A549 (cell line): ENCODE data around the gene SRSF10.

Experiments used
- CTCF ChIP-seq: fragments of >200 bp; sonication (Bioruptor Twin); formaldehyde crosslinking; IDR thresholded peaks from 3 replicates; pipeline ENCODE4 v1.5.1; 2016
- EHMT2 ChIP-seq: fragments of 200-600 bp; sonication (generic); IDR thresholded peaks from 2 replicates; pipeline ENCODE4 v1.6.1; 2016; ENCODE audit warnings: antibody characterized with exemption, low read depth, mild to moderate bottlenecking, moderate library complexity
- JUN ChIP-seq, 2 experiments: fragments of >200 bp; sonication (Bioruptor Twin); formaldehyde crosslinking; IDR thresholded peaks; 2 replicates in 1 of 2; 3 replicates in 1 of 2; pipeline ENCODE4 v1.6.1; 2016 to 2017
- JUNB ChIP-seq: fragments of >200 bp; sonication (Bioruptor Twin); formaldehyde crosslinking; IDR thresholded peaks from 2 replicates; pipeline ENCODE4 v1.6.1; 2016
- TF ChIP-seq, protein P1 (sequence below): fragments of 250-450 bp; sonication (Bioruptor Pico); IDR thresholded peaks from 2 replicates; pipeline ENCODE4 v1.5.0; 2021; ENCODE audit warnings: mild to moderate bottlenecking, moderate library complexity, borderline replicate concordance
- TF ChIP-seq, protein P2 (sequence below): fragments of 200-600 bp; sonication (generic); IDR thresholded peaks from 2 replicates; pipeline ENCODE4 v1.6.1; 2016; ENCODE audit warnings: antibody characterized with exemption, mild to moderate bottlenecking, moderate library complexity

- TF ChIP-seq, protein P1, sequence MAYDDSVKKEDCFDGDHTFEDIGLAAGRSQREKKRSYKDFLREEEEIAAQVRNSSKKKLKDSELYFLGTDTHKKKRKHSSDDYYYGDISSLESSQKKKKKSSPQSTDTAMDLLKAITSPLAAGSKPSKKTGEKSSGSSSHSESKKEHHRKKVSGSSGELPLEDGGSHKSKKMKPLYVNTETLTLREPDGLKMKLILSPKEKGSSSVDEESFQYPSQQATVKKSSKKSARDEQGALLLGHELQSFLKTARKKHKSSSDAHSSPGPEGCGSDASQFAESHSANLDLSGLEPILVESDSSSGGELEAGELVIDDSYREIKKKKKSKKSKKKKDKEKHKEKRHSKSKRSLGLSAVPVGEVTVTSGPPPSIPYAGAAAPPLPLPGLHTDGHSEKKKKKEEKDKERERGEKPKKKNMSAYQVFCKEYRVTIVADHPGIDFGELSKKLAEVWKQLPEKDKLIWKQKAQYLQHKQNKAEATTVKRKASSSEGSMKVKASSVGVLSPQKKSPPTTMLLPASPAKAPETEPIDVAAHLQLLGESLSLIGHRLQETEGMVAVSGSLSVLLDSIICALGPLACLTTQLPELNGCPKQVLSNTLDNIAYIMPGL (CRISPR knock-in tag) = no peak
- no peak for TF ChIP-seq CTCF
- TF ChIP-seq, protein P2, sequence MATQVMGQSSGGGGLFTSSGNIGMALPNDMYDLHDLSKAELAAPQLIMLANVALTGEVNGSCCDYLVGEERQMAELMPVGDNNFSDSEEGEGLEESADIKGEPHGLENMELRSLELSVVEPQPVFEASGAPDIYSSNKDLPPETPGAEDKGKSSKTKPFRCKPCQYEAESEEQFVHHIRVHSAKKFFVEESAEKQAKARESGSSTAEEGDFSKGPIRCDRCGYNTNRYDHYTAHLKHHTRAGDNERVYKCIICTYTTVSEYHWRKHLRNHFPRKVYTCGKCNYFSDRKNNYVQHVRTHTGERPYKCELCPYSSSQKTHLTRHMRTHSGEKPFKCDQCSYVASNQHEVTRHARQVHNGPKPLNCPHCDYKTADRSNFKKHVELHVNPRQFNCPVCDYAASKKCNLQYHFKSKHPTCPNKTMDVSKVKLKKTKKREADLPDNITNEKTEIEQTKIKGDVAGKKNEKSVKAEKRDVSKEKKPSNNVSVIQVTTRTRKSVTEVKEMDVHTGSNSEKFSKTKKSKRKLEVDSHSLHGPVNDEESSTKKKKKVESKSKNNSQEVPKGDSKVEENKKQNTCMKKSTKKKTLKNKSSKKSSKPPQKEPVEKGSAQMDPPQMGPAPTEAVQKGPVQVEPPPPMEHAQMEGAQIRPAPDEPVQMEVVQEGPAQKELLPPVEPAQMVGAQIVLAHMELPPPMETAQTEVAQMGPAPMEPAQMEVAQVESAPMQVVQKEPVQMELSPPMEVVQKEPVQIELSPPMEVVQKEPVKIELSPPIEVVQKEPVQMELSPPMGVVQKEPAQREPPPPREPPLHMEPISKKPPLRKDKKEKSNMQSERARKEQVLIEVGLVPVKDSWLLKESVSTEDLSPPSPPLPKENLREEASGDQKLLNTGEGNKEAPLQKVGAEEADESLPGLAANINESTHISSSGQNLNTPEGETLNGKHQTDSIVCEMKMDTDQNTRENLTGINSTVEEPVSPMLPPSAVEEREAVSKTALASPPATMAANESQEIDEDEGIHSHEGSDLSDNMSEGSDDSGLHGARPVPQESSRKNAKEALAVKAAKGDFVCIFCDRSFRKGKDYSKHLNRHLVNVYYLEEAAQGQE = no peak
- TF ChIP-seq JUNB = no peak
- no peak for TF ChIP-seq EHMT2
- no peak for TF ChIP-seq JUN (IDR thresholded peaks at IDR 0.05)
Measured at GRCh38 chr1:23996700-23997229, 16.6 kb upstream of the SRSF10 start.
